Parathyroid adenoma (tissue), 2 donors: ENCODE data around the gene ZSWIM1.

Experiments used
- H2AFZ ChIP-seq: fragments of 300-600 bp; sonication (generic); one replicate; pipeline ENCODE4 v1.7.0; 2017; ENCODE audit warnings: antibody characterized with exemption, mild to moderate bottlenecking
- H3K27ac ChIP-seq: fragments of 300-600 bp; sonication (generic); one replicate; pipeline ENCODE4 v1.7.0; 2017
- H3K27me3 ChIP-seq: fragments of 300-600 bp; sonication (generic); one replicate; pipeline ENCODE4 v1.7.0; 2017; ENCODE audit warnings: low read length; ENCODE audit not compliant: control insufficient read depth, insufficient read depth
- H3K36me3 ChIP-seq: fragments of 300-600 bp; sonication (generic); one replicate; pipeline ENCODE4 v1.7.0; 2017; ENCODE audit warnings: low read length; ENCODE audit not compliant: control insufficient read depth, insufficient read depth
- H3K4me1 ChIP-seq: fragments of 300-600 bp; sonication (generic); one replicate; pipeline ENCODE4 v1.7.0; 2017; ENCODE audit warnings: control low read depth
- H3K4me2 ChIP-seq: fragments of 300-600 bp; sonication (generic); one replicate; pipeline ENCODE4 v1.7.0; 2017; ENCODE audit warnings: low read length
- H3K4me3 ChIP-seq: fragments of 300-600 bp; sonication (generic); one replicate; pipeline ENCODE4 v1.7.0; 2017; ENCODE audit warnings: low read depth, low read length
- H3K79me2 ChIP-seq: fragments of 300-600 bp; sonication (generic); one replicate; pipeline ENCODE4 v1.7.0; 2017; ENCODE audit warnings: control low read depth
- H3K9ac ChIP-seq: fragments of 300-600 bp; sonication (generic); one replicate; pipeline ENCODE4 v1.7.0; 2017; ENCODE audit warnings: mild to moderate bottlenecking
- H3K9me3 ChIP-seq: fragments of 300-600 bp; sonication (generic); one replicate; pipeline ENCODE4 v1.7.0; 2017; ENCODE audit warnings: low read length; ENCODE audit not compliant: control insufficient read depth
- CTCF ChIP-seq: fragments of 300-600 bp; sonication (generic); IDR thresholded peaks from one replicate; pipeline ENCODE4 v1.7.0; 2017; ENCODE audit warnings: antibody characterized with exemption, mild to moderate bottlenecking
- donor health status: primary hyperparathyroidism.

ZSWIM1 gene

DNA sequence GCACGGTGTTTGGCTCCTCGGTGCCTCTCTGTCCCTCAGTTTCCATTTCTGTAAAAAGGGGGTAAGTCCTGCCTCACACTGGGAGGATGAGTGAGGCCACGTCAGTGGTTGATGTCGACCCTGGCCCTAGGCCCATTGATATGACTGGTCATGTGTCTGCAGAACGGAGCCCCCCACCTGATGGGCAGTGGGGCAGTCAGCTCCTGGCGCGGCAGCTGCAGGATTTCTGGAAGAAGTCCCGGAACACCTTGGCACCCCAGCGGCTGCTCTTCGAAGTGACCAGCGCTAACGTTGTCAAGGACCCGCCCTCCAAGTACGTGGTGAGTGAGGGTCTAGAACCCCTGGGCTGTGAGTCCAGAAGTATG lies 46.2 kb upstream of the ZSWIM1 start:
- H3K9ac ChIP-seq: no peak overlapping the region
- H2AFZ ChIP-seq: peak overlapping the region; percentile 92
- TF ChIP-seq CTCF: no peak
- H3K36me3 ChIP-seq: no peaks in the 10 kb centered on the region
- H3K4me3 ChIP-seq: peak overlapping the region; percentile 77
- no peaks in the 10 kb centered on the region for H3K27me3 ChIP-seq
- H3K27ac ChIP-seq: peak overlapping the region; percentile 82
- H3K4me1 ChIP-seq: peaks cover 17% of the 10 kb centered on the region
- H3K79me2 ChIP-seq: no peaks in the 10 kb centered on the region
- no peaks in the 10 kb centered on the region for H3K9me3 ChIP-seq
- peak overlapping the region; percentile 99 for H3K4me2 ChIP-seq

GRCh38 chr20:45835329-45835765 lies 45.7 kb upstream of the ZSWIM1 start:
- H3K27me3 ChIP-seq: no peaks in the 10 kb centered on the region
- H3K9ac ChIP-seq: no peak overlapping the region
- H3K9me3 ChIP-seq: no peaks in the 10 kb centered on the region
- H3K4me2 ChIP-seq: peak overlapping the region; percentile 99
- H3K79me2 ChIP-seq: no peaks in the 10 kb centered on the region
- peak overlapping the region; percentile 77 for H3K4me3 ChIP-seq
- H3K4me1 ChIP-seq: peaks cover 17% of the 10 kb centered on the region
- no peak for TF ChIP-seq CTCF
- no peaks in the 10 kb centered on the region for H3K36me3 ChIP-seq
- peak overlapping the region; percentile 1 for H3K27ac ChIP-seq
- H2AFZ ChIP-seq: no peak overlapping the region

GRCh38 chr20:45835825-45836224 lies 45.2 kb upstream of the ZSWIM1 start:
- H2AFZ ChIP-seq: no peak overlapping the region
- no peak overlapping the region for H3K27ac ChIP-seq
- H3K9me3 ChIP-seq: no peaks in the 10 kb centered on the region
- peak overlapping the region; percentile 77 for H3K4me3 ChIP-seq
- no peak overlapping the region for H3K9ac ChIP-seq
- H3K4me1 ChIP-seq: peaks cover 17% of the 10 kb centered on the region
- no peaks in the 10 kb centered on the region for H3K27me3 ChIP-seq
- no peak for TF ChIP-seq CTCF
- H3K79me2 ChIP-seq: no peaks in the 10 kb centered on the region
- H3K36me3 ChIP-seq: no peaks in the 10 kb centered on the region
- peak overlapping the region; percentile 99 for H3K4me2 ChIP-seq

DNA sequence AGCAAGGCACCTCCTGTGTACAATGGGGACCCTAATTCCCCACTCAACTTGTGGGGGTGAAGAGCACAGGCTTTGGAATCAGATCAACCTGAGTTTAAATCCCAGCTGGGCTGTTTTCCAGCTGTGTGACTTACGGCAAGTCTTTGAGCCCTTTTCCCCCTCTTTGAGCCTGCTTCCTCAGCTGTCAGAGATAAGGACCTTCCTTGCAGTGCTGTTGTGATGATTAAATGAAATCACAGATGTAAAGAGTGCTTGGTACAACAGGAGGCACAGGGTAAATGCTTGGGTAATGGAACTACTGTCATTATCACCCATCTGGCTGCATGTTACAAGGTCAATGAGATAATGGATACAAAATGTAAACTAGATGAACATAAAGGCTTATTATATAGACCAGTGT lies 44.2 kb upstream of the ZSWIM1 start:
- Histone ChIP-seq H3K9ac (no peak overlapping the region), H3K9me3 (no peaks in the 10 kb centered on the region), H3K4me2 (no peak overlapping the region), H3K79me2 (no peaks in the 10 kb centered on the region), H3K36me3 (no peaks in the 10 kb centered on the region), H3K27me3 (no peaks in the 10 kb centered on the region), H3K4me3 (no peak overlapping the region), H2AFZ (no peak overlapping the region), H3K4me1 (peaks cover 17% of the 10 kb centered on the region), H3K27ac (no peak overlapping the region)
- no peak for TF ChIP-seq CTCF

DNA sequence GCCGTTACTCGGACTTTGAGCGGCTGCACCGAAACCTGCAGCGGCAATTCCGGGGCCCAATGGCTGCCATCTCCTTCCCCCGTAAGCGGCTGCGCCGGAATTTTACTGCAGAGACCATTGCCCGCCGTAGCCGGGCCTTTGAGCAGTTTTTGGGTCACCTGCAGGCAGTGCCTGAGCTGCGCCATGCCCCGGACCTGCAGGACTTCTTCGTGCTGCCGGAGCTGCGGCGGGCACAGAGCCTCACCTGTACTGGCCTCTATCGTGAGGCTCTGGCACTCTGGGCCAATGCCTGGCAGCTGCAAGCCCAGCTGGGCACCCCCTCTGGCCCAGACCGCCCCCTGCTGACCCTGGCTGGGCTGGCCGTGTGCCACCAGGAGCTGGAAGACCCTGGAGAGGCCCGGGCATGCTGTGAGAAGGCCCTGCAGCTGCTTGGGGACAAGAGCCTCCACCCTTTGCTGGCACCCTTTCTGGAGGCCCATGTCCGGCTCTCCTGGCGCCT lies 40.3 kb upstream of the ZSWIM1 start:
- TF ChIP-seq CTCF: no peak
- no peak overlapping the region for H2AFZ ChIP-seq
- H3K9me3 ChIP-seq: no peaks in the 10 kb centered on the region
- no peak overlapping the region for H3K4me2 ChIP-seq
- H3K4me3 ChIP-seq: no peak overlapping the region
- H3K36me3 ChIP-seq: no peaks in the 10 kb centered on the region
- no peaks in the 10 kb centered on the region for H3K27me3 ChIP-seq
- H3K4me1 ChIP-seq: peaks cover under 1% of the 10 kb centered on the region
- no peak overlapping the region for H3K27ac ChIP-seq
- no peaks in the 10 kb centered on the region for H3K79me2 ChIP-seq
- H3K9ac ChIP-seq: no peak overlapping the region
